SKM-1 (cell line): Measurements from ENCODE around the gene SYTL2.
"Not testable (repeated sequence)": the region's sequence is repeated elsewhere in the genome, so short reads cannot be mapped to it uniquely, and the experiment has no call there.

ENCODE experiments used
- DNase-seq: peaks from one replicate; lab custom pipeline; 2025; ENCODE audit not compliant: unreplicated experiment; lab: John Stamatoyannopoulos, UW

SYTL2 gene

DNA sequence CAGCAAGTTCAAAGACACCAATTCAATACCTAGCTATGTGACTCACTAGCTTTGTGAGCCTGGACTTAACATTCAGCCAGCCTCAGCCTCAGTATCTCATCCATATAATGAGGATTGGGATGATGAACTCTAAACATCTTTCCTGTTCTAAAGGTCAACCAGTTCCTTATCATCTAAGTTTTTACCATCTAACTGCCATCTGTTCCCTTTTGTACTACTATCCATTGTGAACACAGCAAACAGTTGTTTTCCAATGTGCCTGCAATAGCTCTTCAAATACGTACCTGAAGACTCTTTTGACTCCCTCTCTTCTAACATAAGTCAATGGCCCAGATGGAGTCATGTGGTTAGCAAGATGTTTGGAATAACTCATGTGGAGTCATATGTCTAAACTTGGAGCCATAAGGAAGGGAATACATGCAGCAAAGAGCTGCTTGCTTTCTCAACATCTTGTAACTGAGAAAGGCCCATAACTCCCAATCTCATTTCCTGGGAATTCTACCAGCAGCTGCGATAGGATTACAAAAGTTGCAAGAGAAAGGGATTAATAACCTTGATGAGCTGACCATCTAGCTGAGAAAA lies 19.4 kb downstream of the SYTL2 start:
- DNase-seq: no peak

DNA sequence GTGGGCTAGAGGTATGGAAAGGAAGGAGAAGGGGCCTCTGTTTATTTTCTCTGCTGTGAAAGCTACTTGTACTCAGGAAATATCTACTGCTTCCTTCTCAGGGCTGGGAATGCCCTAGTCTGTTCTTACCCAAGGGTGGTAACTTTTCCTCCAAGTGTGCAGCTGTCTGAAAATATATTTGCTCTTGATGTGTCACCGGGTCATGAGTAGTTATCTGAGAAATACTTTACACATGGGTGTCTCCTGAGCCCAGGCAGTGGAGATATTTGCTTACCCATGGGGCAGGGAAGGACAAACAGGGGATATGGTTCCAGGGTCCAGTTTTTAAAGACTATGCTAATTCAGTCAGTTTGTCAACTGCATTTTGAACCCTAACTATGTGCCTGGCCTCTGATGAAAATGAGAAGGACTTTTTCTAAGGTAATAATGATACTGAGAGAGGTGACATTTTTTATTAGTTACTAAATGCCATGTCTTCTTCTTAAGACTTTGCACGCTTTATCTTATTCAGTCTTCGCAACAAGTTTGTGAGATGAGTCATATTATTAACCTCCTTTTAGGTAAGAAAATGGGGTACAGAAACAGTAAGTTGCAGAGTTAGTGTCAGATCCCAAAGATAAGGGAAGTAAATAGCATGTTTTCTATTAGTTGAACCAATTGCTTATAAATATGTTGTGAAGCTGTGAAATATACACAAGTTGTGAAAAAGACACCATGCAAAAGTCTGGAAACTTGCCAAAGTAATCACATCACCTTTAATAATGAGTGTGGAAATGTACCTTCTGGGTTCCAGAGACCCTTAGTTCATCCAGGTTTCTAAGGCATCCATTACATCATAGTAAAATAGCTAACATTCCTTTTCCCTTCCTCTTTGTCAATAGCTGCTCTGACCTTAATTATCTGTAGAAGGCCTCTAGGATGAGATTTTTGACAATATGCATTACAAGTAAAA lies 22.9 kb downstream of the SYTL2 start:
- no peak for DNase-seq

DNA sequence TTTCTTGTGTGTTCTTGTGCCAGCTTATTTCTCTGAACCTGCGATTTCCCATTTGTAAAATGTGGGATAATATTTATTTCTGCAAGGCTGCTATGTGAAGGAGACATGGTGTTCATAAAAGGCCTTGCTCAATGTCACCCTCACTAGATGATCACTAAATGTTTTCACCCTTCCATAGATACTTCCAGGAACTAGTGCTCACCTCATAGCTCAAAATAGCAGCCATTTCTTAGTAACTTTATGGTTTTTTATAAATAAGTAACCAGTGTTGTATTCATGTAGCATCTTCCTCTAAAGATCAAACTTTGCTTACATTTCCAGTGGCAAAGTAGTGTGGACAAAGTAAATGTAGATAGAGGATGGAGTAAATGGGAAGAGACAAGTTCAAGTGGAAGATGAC lies 23.8 kb downstream of the SYTL2 start:
- no peak for DNase-seq

DNA sequence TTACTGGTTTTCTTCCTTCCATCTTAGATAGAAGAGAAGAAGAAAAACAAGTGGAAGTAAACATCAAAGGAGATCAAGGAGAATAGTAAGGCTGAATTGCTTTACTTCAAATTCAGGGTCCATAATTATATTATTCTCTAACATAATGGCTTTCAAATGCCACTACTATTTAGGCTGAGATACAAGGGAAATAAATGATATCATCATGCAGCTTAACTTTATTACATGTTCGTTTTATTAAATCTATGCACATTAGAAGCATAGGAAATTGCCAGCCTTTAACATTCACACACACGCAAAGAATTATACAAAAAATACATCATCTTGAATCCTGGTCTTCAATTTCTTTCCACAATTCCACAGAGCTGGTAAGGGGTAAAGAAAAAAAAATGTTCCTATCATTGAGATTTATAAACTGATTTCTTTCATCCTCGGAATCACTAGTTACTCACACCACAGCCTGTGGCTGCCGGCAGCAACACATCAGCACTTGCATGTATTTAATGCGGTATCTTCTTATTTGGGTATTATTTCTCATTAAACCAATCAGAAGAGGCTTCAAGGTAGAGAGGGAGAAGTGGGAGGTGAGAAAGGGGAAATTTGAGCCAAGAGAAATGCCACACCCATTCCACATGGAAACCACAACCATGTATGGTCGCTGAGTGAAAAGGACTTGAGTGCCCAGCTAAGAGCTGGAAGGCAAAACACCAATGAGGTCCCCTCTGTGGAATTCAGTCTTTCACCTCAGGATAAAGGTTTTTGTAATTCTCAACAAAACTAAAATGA lies 26.3 kb downstream of the SYTL2 start:
- no peak for DNase-seq

DNA sequence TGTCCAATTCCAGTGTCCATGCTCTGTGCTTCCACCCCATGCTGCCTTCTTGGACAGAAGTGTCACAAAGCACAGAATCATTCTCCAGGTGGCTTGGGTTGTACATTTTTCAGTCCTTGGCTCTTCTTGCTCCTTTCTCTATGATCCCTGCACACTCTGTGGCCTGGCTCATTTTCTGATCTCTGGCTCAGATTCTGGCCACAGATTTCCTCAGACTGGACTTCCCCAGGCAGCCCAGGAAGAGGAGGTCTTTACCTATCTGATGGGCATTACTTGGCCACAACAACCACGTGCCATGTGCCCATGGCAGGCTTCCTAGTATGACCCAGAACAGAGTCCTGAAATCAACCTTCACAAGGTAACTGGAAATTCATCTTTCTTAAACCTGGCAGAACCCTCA lies 27.2 kb downstream of the SYTL2 start:
- no peak for DNase-seq

DNA sequence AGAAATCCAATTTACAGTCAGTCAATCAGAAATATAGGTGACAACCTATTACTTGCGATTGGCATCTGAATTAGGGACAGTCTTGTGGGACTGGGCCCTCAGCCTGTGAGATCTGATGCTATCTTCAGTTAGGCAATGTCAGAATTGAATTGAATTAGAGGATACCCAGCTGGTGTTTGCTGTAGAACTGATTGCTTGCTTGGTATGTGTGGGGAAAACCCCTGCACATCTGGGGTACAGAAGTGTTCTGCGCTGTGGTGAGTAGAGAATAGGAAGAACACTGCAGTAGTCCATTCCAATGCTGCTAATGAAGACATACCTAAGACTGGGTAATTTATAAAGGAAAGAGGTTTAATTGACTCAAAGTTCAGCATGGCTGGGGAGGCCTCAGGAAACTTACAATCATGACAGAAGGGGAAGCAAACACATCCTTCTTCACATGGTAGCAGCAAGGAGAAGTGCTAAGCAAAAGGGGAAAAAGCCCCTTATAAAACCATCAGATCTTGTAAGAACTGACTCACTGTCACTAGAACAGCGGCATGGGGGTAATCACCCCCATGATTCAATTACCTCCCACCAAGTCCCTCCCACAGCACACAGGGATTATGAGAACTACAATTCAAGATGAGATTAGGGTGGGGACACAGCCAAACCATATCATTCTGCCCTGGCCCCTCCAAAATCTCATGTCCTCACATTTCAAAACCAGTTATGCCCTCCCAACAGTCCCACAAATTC lies 30.0 kb downstream of the SYTL2 start:
- not testable (repeated sequence) for DNase-seq

DNA sequence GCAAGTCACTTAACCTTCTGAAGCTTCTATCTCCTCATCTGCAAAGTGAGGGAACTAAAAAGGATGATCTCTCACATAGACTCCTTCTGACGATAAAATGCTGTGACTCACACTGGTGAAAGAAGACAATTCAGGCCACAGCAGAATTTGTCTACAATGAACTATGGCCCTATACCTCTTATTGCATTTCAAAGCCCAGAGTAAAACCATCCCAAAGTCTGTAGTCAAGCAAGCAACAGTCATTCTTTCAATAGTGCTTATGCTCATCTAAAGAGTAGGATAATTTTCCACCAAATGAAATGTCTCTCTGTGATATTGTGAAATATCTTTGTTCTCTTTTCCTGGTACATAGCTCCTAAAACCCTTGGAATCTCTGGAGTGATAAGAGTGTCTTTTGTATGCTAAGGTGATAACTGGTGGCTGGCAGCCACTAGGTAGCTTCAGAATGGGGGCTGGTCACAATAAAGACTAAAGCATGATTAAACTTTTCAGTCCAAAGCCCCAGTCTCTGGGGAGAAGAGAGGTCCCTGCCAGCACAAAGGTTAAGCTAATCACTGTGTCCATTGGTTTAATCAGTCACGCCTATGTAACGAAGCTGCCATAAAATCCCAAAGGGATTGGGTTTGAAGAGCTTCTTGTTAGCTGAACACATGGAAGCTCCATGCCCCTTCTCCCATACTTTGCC lies 30.8 kb downstream of the SYTL2 start:
- no peak for DNase-seq

DNA sequence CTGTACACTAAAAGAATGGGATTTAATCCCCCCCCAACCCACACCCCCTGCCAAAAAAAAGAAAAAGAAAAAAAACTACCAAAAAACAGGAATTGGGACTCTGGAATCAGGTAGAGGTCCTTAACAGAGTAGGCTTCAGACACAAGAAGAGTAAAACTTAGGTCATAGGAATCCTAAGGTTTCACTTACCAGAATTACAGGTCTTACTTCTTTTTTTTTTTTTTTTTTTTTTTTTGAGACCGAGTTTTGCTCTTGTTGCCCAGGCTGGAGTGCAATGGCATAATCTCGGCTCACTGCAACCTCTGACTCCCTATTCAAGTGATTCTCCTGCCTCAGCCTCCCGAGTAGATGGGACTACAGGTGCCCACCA lies 33.4 kb downstream of the SYTL2 start:
- DNase-seq: not testable (repeated sequence)

DNA sequence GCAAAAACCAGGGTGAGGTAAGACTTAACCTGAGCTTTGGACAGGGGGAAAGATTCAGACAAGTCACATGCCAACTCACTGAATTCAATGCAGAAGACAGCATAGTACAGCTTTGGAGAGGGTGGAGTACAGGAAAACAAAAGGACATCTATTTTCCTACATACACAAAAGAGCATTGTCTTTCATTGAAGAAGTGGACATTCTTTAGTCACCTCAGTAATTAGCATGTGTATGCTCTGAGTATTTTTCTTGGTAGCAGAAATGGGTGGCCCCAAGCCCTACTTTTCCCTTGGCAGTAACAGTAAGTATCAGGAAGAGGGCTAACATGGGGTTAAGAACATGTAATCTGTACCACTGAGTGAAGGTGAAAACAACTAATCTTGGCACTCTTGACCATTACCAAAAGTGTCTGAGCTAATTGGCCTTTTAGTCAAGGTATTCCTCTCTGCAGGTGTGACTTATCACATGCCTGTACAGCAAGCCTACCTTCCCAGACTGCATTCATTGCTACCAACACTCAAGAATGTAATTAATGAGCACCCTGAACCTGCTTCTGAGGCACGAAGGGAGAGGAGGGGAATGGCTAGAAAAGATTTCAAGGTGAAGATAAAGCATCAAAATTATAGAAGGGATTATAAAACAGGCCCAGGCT lies 33.9 kb downstream of the SYTL2 start:
- no peak for DNase-seq

DNA sequence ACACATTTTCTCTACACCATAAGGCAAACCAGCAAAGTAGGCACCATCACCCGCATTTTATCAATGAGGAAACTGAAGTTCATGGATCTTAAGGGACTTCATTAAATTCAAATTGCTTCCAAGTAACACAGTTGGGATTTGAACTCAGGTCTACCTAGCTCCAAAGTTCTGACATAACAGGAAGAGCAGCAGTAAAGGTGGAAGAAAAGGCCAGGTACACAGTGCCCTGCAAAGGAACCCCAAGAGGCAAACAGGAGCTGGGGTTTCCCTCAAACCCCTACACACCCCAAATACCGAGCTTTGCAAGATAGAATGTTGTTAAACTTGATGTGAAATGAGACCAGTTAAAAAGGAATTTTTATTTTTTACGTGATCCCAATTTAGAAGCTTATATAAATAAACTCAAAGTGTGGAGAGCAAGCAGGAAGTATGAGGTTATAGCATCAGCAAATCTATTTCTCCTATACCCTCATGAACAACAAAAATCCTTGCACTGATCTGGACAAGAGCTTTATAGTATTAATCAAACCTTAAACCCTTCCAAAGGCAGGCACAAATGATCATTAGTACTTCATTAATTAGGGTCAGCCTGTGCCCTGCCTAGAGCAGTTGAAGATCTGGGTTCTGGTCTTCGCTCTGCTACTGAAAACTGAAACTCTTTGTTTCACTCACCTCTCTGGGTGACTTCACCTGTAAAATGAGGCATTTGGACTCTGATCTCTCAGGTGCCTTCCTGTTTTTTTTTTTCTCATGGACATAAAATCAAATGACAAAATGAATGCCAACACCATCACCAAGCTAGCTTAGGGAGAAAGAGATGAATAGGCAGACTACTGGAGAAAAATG lies 36.5 kb downstream of the SYTL2 start:
- DNase-seq: no peak

DNA sequence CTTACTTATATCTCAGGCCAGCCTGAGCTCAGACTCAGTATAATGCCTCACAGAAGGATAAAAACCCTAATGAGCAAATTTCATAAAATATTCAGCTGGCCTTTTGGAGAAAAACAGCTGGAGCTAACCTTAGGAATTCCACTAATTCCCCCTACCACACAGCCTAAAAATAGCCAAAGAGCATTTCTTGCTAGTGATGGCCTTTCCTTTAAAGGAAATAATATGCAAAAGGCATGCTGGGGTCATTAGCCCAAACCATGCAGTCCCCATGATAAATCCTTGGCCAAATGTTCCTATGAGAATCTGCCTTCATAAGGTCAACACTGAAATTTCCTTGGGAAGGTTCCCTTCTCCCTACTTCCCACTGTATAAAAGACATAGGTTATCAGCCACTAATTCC lies 38.2 kb downstream of the SYTL2 start:
- no peak for DNase-seq

DNA sequence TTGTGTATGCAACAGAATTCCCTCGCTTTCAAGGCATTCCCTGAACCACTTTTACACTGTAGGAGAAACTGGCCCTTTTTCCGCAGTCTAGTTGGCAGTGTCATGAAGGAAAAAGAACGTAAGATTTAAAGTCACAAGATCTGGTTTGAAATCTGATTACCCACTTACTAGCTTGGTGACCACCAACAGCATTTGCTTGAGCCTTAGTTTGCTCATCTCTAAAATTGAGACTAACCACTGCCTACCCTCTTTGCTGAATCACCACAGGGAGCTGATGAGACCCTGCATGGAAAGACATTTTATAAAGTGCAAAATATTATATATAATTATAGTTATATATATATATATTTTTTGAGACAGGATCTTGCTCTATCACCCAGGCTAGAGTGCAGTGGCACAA lies 39.4 kb downstream of the SYTL2 start:
- DNase-seq: no peak

DNA sequence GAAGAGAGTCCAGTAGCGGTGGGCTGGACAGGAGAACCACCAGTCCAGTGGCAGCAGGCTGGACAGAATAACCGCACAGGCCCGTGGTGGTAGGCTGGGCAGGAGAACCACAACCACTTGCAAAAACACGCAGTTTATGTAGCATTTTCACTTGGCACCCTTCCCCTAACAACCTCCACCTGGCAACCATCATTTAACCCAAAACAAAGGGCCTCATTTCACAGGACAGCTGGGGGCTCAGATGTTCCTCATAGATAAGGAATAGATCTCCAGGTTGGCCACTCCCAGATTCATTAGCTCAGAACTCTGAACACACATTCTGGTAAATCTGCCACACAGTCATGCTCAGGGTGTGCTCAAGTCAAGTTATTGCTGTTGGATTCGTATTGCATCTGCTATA lies 41.2 kb downstream of the SYTL2 start:
- DNase-seq: no peak

DNA sequence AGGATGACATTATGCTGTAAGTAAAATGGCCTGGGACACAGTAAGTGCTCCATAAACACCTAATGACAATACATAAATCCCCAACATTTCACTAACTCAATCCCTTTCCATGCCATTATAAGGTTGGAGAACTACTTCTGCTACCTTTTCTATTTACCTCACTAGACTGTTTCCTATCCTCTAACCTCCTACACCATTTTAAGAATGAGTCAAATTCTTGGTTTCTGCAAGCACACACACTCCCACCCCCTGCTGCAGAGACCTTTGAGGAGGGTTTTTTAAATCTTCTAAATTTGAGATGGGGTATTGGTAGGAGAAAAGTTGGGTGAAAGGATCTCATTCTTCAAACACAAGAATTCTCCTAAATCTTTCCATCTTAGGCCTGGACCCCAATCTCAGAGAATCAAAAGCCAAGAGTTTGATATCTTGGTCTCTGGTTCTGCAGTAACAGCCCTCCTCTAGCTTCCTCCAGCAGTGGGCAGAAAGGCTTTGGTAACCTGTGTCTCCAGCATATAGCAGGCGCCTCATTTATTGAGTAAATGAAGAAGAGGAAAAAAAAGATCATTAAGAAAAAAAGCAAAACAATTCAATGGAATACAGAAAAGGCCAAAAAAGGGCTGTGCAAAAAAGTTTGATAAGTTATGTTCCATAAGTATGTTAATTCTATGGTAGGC lies 42.3 kb downstream of the SYTL2 start:
- no peak for DNase-seq

DNA sequence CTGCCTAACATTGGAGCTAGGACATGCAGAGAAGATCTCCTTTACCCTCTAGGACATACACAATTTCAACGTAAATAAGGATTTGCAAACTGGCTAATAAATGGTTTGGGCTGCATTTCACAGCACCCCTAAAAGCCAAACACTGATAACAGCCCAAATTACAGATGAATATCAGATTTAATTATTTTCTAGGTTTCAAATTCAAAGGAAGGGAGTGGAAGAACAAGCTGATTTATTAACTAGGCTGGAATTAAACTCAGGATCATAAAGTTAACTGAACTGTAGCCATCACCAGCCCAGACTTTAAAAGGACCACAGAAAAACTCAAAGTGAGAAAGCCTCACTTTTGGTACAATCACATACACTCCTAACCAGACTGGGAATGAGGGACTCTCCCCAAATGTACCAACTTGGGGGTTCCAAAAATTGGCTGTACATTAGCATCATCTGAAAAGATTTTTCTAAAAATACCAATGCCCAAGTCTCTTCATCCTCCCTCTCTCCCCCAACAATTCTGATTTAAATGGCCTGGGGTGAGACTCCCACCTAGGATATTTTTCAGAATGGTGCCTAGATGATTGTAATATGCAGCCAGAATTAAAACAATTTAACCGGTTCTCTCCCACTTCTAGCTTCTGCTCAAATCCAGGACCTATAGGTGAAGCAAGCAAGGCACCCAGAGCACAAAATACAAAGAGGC lies 43.5 kb downstream of the SYTL2 start:
- DNase-seq: no peak

DNA sequence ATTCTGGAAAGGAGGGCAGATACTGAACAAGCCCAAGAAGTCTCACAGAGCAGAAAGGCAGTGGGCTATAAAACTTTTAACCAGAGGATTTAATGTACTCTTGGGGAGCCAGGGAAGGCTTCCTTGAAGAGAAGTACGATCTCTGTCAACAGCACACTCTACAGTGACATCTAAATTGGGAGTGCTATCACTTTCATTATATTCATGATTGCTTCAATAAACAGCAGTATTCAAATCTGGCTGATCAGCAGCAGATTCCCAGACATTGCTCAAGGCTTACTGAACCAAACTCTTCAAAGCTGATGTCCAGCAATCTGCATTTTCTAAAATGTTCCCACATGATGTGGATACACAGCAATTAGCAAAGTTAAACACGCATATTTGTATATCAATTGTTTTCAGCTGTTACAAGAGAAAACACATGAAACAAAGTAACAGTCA lies 44.2 kb downstream of the SYTL2 start:
- no peak for DNase-seq

DNA sequence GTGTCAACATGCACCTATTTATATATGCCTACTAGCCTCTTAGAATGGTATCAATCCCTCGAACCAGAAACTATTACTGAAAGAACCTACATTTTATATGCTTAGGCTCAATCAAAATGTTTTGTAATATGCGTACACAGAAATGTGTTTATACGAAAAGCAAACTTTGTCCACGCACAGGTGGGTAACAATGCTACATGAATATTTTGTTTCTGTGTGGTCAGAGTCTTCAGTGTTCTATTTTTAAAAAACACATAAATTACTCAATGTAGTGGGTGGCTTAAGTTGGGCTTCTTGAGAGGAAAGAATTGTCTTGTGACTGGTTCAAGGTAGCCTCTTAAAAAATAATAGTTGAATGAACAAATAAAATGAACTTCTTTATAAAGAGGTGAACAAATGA lies 46.1 kb downstream of the SYTL2 start:
- DNase-seq: no peak

DNA sequence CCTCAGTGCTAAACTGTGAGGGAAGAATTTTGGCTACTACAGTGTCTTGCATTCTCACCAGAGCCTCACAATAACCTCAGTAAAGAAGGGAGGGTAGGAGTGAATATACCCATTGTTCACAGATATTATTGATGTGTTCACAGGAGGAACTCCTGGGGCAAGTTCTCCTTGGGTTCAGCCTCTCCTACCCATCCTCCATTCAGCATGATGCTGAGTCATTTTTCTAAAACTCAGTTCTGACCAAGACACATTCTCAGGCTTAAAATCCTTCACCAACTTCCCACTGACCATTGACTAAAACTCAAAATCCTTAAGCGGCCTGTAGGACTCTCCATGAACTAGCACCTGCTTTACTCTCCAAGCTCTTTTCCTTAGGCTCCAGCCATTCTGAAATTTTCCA lies 48.7 kb downstream of the SYTL2 start:
- DNase-seq: no peak
